HG02759 (cell line): Measurements from ENCODE around the gene PHB1.
A peak's percentile ranks its signal among the peaks of the same experiment; 100 is the strongest.
"Not testable (repeated sequence)": the region's sequence is repeated elsewhere in the genome, so short reads cannot be mapped to it uniquely, and the experiment has no call there.

Experiments
- ATAC-seq: cut with Tn5 transposase; IDR thresholded peaks from one replicate; pipeline ENCODE4 v1.9.1; 2021; ENCODE audit warnings: mild to moderate bottlenecking, moderate library complexity; ENCODE audit not compliant: unreplicated experiment

Gene PHB1

DNA sequence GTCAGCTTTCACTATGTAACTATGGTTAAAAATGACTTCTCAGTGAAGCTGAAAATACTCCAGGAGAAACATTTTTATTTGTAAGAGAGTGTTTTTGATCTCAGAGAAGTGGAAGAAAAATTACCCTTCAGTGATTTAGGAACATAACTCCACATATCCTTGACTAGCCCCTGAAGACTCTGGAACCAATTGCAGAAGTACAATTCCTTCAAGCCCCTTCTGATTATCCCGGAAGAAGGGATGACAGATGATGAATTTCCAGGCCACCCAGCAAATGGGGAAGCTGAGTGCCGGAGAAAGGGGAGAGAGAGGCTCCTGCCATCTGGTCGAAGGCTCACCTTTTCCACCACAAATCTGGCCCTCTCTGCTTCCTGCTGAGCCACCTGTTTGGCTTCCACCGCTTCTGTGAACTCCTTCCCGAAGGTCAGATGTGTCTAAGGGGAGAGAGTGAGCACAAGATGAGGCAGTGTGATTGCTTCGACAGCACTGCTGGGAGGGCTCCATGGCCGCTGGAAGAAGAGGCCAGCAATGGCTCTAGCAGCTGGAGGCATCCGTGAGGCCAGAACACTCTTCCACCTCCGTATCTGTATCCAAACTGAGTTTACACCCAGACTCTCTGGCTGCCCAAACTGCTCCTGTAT lies 8.1 kb downstream of the PHB1 start:
- no peak for ATAC-seq

DNA sequence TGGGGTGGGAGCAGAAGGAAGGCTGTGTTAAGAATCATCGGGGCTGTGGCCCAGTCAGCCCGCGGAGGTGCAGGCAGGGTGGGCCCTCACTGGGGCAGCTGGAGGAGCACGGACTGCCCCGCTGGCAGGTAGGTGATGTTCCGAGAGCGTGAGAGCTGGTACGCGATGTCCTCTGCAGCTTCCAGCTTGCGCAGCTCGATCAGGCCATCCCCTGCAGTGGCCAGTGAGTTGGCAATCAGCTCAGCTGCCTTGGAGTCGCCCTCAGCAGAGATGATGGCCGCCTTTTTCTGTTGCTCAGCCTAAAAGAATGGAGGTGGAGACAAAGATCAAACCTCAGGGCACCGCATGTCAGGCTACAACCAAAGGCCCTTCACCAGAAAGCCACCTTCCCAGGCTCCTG lies 9.8 kb downstream of the PHB1 start:
- ATAC-seq: no peak

DNA sequence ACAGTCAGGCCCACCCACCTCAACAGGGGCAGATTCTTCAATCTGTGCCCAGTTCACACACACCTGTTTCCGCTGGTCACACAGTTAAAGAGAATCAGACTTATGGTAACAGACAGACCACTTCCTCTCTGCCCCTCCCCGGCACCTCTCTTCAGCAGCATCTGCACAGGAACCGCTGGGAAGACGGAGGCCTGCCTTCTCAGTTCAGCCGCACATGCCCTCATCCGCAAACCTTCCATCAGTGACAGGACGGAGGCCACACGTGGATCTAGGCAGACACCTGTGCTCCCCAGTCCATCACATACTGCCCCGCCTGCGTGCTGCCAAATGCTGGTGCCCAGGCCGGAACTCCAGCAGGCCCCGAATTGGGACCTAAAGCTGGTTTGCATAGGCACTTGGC lies 10.3 kb downstream of the PHB1 start:
- ATAC-seq: no peak

DNA sequence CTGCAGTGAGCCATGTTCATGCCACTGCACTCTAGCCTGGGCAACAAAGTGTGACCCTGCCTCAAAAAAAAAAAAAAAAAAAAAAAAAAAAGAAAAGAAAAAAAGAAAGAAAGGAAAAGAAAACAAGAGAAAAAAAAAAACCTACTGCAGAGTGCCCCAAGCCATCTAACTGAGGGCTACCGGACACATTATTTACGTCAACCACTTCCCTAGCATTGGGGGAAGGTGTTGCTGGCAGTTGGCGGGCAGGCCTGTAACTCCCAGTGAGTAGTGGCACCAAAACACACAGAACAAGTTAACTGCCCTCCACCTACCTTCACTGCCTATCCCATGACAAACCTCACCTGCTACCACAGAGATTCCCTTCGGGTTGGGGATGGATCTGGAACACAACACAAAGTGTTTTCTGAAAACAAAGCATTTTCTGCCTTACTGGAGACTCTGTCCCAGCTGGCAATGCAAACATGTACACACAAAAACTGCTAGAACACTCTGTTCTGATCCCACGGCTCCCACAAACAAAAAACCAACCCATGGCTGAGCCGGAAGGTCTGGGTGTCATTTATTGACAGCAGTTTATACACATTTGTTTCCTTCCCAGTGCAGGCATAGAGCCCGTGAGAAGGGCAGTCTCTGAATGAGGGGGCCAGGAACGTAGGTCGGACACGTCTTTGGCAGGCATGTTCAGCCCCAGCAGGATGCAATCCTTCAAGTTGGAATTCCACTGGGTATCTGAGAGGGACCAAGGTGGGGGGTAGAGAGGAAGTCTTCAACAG lies 11.0 kb downstream of the PHB1 start:
- ATAC-seq: no peak

DNA sequence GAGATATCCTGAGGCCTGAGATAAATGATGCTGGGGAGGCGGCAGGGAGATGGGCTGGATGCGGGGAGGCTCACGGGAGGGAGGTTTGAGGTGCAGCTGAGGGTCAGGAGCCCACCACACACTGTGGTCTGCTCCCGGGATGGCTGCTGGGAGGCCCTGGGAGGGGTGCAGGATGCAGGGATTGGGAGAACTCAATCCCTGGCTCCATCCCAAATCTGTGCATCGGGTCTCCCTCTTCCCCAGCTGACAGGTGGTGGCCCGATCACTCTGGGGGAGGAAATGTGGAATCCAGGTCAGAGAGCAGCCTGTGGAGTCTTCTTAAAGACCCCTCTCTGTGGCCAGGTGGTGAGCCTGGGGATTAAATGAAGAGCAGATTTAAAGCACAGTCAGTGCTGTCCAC lies 12.0 kb downstream of the PHB1 start:
- no peak for ATAC-seq

DNA sequence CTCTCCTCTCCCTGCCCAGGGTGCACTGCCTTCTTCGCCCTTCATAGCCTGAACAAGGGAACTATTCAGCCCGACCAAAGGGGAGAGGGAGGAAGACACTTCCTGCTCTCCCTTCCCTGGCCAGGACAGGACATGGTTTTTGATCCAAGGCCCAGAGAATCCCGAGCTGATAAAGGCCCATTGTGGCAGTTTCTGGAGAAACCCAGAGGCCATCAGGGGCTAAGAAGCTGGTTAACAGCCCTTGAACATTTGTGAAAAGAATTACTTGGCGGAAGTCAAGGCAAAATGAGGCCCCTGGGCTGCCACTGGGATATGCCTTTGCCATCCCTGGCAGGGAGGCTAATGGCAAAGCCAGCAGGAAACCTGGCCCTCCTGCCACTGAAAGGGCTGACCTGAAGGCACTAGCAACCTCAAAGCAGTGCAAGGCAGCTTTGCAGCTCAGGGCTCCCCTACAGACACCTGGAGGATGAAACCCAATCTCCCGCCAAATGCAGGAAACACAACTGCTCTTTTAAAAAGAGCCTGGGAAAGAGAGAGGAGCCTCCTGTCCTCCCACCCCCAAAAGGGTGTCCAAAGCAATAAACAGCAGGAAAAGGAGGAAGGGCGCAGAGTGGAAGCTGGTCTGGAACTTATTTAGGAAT lies 12.6 kb downstream of the PHB1 start:
- ATAC-seq: no peak

DNA sequence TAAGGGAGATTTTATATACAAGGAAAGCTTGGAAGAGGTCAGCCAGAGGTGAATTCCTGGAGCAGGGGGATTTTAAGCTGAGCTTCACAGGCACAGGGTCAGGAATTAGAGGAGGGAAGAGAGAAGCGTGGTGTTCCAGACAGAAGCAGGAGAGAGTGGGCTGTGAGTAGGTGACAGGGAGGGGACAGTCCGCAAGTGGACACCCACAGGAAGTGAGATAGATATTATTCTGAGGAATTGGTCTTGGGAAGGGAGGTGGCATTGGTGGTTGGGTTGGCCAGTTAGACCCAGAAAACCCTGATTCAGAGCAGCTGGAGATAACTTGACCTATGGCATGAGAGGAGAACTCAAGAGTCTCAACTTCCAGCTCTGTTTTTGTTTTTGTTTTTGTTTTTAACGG lies 14.7 kb downstream of the PHB1 start:
- ATAC-seq: no peak

DNA sequence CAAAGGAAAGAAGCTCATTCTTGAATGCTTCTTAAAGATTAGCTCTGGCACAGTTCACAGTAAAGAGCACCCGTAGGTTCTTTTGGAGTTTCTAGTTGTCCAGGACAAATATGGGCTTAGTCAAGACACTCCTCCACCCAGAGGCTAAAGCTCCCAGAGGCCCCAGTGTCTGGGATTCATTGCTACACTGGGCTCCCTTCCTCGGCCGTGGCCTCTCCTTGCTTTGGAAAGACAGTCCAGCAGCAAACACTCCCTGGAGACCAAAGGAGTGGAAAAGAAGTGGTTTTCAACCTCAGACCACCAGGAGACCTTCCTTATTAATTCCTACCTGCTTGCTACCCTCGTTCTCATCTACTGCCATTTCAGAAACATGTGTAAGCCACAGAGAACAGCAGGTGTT lies 17.1 kb downstream of the PHB1 start:
- ATAC-seq: no peak

DNA sequence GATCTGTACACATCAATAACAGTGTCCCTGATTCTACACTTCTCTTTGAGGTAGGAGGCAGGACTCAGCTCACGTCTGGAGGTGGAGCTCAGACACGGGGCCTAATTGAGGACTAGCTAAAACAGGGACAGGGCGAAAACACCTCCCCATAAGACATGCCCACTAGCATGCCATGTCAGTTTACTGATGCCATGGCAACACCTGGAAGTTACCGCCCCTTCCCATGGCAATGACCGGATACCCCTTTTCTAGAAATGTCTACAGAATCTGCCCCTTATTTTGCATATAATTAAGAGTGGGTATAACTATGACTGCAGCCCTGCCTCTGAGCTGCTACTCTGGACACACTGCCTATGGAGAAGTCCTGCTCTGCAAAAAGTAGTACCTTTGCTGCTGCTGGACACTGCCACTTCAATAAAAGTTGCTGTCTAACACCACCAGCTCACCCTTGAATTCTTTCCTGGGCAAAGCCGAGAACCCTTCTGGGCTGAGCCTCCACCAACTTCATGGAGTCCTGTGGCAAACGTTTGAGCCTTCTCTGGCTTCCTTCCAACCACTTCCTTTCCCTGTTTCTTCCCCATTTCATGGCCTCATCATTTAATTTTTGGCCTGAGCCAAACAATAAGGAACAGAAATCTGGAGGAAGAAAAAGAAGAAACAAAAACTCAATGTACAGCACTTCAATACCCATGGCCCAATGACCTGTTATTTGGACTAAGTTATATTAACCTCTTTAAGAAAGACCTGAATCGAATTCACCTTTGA lies 21.0 kb downstream of the PHB1 start:
- ATAC-seq: no peak

DNA sequence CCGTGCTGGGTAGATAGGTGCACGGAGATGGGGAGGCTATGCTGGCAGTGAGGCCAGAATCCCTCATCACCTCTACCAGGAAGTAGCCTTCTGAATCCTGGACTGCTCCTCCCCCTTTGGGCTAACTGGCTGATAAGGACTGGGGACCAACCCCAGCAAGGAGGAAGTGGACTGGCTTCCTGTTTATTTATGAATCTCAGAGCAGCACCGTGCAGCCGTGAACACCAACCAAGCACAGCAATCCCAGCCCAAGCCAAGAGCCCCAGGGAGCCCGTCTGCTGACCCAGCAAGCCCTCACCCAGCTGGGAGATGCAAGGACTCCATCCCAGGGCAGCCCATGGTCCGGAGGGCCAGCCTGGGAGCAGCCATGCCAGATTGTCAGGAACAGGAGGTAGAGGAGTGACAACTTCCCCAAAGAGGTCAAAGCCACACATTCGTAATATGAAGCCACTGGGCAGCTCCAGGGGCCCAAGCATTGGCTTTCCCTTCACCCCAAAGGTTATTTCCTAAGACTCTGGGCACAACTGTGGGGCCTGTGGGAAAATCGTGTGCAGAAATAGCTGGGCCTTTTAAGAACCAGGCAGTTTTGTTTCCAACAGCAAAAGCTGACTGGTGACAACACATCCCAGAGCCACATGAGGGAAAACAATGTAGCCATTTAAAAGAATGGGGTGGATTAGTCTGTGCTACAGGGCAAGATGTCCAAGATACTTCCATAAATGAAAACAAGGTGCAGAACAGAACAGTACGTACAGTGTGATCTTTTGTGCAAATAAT lies 23.9 kb downstream of the PHB1 start:
- ATAC-seq: peak; percentile 41

DNA sequence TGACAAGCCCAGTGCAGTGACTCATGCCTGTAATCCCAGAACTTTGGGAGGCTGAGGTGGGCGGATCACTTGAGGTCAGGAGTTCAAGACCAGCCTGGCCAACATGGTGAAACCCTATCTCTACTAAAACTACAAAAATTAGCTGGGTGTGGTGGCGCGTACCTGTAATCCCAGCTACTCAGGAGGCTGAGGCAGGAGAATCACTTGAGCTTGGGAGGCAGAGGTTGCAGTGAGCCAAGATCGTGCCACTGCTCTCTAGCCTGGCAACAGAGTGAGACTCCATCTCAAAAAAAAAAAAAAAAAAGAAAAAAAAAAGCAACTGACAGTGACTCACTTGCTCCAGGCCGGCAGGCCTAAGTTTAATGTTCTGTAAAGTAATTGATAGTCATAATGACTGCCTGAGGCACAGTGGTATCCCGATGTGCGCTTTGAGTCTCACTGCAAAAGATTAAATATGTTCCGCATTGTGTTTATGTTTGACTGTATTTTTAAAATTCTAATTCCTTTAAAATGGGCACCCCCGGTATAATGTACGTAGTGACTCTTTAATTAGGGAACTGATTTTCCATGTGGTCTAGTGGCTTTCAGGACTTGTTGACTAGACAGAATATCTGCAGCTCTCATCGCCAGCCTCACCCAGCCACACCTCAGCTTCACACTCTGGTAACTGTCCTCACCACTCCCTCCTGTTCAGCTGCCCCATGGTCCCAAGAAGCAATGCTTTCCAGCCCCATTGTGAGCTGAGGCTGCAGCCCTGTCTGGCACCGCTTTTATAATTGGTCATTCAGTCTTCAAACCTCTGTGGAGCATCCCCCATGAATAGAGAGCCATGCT lies 25.0 kb downstream of the PHB1 start:
- not testable (repeated sequence) for ATAC-seq

DNA sequence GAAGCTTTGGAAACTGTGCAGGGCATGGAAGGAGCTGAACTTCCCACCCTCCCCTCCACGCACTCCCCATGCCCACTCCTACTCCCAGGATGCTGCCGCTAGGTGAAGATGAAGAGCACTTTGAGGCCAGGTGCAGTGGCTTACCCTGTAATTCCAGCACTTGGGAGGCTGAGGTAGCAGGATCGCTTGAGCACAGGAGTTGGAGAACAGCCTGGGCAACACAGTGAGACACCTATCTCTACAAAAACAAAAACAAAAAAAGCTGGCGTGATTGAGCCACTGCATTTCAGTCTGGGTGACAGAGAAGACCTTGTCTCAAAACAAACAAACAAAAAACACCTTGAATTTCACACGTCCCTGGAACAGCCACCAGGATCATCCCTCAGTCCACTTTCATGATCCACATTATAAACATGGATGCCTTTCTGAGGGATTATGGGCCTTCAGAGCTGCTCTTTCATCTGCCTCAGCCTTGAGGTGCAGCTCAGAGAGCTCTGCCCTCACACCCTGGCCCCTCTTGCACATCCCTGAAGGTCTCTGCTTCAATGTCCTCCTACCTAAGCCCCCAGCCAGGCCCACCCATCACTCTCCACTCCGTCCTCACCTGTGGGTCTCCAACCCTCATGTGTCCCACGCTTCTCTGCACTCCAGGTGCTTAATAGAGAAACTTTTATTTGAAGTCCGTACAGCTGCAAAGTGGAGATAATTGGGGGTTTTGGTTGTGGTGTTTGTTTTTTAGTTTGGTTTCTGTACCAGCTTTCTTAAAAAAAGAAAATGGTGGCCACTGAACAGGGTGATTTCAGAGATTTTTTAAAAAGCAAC lies 25.8 kb downstream of the PHB1 start:
- no peak for ATAC-seq

DNA sequence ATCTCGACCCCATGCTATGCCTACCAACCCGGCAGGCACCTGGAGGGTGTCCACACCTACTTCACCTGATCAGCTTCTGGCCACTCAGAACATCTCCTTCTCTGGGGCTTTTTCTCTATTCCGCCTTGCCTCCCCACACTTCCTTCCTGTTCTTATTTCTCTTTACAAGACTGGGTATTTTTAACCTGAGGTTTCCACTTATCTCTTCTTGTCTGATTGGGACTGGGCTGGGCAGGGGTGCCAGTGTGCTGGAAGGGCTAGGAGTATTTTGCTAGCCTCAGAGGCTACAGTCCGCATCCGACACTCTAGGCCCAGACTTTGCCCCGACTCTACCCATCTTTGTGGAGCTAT lies 26.4 kb downstream of the PHB1 start:
- ATAC-seq: peak; percentile 58

DNA sequence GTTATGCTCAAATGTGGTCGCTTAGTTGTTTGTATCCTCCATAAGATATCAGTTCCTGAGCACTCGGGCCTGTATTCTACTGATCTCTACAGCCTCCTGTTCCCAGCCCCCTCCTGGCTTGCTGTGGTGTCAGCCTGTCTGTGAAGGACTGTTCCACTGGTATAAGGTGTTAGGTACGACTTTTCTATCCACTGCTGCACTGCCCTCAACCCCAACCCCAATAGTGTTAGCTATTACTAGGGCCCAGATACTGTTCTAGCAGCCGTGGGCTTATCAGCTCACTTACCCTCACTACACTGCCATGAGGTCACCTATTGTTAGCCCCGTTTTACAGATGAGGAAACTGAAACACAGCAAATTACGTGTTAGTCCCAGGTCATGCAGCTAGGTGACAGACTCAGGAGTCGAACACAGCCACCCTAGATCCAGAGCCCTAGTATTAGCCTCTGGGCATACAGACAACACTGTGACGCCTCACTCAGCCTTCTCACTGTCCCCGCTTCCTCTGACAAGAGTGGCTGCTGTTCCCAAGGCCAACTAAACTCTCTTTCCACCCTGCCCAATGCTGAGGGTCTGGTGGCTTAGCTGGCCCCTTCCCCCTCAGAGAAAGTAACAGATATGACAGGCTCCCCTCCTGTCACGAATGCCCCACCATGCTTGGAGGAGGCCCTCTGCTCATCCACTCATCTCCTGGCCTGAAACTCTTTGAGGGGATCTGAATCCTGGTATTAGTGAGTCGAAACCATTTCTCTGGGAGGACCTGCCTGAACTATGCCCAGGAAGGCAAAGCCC lies 27.0 kb downstream of the PHB1 start:
- peak; percentile 8 for ATAC-seq

DNA sequence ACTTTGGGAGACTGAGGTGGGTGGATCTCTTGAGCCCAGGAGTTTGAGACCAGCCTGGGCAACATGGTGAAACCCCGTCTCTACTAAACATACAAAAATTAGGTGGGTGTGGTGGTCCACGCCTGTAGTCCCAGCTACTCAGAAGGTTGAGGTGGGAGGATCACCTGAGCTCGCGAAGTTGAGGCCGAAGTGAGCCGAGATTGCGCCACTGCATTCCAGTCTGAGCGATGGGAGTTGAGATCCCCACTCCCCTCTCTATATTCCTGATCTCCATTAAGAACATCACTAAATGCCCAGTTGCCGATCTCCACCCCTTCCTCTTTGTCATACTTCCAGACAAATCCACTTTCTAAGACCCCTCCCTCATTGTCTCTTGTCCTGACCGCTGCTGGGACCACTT lies 28.3 kb downstream of the PHB1 start:
- no peak for ATAC-seq

DNA sequence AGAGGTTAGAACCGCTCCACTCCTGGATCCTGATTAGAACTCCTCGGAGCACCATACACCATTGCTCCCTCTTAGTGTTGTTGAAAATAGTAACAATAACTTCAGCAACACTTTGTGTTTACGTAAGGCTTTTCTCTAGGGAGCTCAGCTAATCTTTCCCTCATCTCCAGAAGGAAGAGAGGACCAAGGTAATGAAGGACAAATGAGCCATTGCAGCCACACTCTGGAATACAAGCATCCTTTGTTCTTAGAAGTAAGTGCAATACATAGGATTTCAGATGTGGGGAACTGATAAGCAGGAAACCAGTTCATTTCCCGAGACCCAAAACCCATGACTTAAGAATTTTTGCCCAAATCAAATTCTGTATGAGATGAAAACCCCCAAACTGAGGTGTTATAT lies 29.7 kb downstream of the PHB1 start:
- no peak for ATAC-seq

DNA sequence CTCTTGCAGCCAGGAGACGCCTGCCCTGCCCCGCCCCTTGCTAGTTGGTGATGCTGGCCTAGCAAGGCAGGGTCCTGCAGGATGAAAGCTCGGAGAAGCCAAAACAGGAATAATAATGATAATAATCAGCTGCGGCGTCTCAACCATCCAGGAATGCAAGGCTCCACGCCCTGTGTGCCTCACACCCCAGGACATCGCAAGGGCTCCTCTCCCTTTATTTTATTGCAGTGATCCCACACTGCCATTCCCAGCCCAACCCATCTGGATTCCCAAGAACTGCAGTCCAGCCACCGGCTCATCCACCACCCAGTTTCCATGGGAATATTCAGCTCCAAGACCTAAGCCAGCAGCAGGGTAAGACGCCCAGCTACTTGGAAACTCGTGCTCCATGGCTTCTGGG lies 31.6 kb downstream of the PHB1 start:
- ATAC-seq: no peak

DNA sequence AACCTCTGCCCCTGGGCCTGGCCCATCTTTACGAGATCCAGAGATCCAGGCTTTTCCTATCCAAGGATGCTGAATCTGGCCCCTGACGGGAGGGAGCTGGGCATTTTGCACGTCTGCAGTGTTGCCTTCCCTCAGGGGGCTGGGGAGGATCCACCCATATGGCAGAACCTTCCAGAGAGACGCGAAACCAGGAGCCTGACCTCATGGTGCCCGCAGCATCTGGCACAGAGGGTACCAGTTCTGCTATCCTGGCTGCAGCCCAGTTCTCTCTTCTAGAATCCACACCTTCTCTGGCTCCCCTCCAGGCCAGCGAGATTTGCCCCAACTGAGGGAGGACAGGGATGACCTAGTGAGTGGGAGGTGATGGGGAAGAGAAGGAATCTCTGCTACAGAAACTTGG lies 32.1 kb downstream of the PHB1 start:
- no peak for ATAC-seq
